HG03571 (cell line): ENCODE data around the gene LRRC61.
"Not testable (repeated sequence)": the region's sequence is repeated elsewhere in the genome, so short reads cannot be mapped to it uniquely, and the experiment has no call there.

Experiments used
- ATAC-seq: cut with Tn5 transposase; IDR thresholded peaks from one replicate; pipeline ENCODE4 v1.9.1; 2021; ENCODE audit not compliant: unreplicated experiment

LRRC61 gene, protein sequence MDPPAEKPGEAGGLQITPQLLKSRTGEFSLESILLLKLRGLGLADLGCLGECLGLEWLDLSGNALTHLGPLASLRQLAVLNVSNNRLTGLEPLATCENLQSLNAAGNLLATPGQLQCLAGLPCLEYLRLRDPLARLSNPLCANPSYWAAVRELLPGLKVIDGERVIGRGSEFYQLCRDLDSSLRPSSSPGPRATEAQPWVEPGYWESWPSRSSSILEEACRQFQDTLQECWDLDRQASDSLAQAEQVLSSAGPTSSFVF

GRCh38 chr7:150322833-150323681 is at the start of gene LRRC61, which contains the start of gene ACTR3C:
Gene LRRC61, plus strand, starts transcription at chr7:150323355. Its CDS starts 13,507 bp downstream, at chr7:150336862.
Gene ACTR3C, minus strand, starts transcription at chr7:150323545. Its CDS starts 28,249 bp downstream, at chr7:150295296.
- peak; percentile 46 for ATAC-seq

DNA sequence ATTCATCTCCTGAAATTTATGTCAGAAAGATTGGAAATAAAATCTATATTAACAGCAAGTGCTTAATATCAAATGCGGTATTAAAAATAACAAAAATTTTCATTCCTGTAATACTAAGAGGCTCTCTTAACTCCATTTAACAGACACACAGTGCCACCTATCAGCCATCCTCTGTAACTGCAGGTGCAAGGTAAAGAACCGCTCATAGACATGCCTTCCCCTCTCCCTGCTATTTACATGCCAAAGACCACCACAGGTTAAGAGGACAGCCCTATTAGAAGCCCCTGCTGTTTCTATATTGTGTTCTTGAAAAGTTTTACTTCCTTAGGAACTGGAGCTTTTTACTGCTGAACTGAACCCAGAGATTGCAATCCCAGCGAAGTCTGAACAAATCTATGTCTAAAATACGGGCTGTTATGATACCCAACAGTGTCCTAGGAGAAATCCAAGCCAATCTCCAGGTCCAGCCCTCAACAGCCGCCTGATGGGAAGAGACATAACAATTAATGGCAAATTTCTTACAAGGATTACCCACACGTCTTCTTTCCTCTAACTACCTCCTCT is 46.9 kb upstream of the LRRC61 start:
- ATAC-seq, result not testable (repeated sequence)

DNA sequence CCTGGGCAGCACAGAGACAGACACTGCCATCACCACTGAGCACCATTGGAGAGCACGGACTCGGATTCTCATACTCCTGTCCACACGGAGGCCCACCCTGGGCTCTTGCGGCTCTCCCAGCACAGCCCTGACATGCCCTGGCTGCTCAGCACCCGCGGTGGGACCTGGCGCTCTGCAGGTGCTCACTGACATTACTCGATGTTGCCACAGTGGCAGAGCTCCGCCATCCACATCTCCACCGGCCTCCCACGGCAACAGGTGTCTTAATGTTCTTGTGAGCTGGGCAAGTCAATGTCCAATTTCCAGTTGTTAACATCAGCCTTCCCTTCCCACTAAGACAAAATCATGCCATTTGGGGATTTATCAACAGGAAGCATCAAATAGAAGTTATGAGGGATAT is 44.8 kb upstream of the LRRC61 start:
- not testable (repeated sequence) for ATAC-seq

DNA sequence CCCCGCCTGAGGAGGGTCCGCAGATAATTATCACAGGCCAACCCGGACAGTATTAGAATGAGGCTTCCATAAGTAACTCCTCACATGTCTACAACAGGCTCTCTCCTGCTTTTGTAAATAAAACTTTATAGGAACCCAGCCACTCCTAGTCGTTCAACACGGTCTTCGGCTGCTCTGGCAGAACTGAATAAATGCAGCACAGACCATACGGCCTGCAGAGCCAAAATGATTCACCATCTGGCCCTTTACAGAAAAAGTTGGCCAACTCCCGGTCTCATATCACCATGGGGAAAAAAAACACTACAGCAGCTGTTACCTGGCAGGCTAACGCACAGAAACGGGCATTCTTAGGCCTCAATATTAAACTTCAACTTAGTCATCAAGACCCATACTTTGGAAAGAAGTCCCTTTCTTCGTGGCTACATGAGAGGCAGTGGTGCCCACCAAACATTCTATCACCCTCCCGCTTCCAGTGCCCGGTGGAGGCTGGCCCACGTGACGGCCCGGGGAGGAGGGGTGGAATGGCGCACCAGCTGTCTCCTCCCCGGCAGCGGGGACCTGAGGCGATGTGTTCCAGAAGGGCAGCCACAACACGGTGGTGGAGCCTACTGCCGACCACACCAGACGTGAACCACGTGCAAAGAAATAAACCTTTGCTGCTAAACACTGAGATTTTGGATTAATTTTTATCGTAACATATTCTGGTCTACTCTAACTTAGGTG is 41.3 kb upstream of the LRRC61 start:
- not testable (repeated sequence) for ATAC-seq

- not testable (repeated sequence) for ATAC-seq
These were observed 40.0 kb upstream of the LRRC61 start for GRCh38 chr7:150283111-150283510.

GRCh38 chr7:150283608-150284007 is 39.5 kb upstream of the LRRC61 start:
- ATAC-seq, result not testable (repeated sequence)

GRCh38 chr7:150285849-150286754 is 37.1 kb upstream of the LRRC61 start:
- ATAC-seq, result peak; percentile 59

DNA sequence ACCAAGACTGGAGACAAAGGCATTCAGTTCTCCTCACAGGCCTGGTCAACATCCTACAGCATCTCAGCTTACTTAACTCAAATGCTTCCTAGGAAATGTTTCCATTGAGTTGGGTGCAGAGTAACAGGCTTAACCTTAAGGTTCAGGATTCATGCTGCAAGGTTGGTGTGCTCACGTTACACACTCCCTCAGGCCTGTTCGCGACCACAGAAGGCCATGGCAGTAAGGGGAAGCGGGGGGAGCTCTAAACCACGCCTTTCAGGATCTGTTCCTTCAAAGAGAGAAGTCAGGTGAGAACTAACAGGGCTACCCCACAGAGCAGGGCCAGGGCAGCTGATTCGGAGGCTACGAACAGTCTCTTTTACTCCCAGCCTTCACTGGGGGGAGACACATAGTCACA is 35.3 kb upstream of the LRRC61 start:
- not testable (repeated sequence) for ATAC-seq

DNA sequence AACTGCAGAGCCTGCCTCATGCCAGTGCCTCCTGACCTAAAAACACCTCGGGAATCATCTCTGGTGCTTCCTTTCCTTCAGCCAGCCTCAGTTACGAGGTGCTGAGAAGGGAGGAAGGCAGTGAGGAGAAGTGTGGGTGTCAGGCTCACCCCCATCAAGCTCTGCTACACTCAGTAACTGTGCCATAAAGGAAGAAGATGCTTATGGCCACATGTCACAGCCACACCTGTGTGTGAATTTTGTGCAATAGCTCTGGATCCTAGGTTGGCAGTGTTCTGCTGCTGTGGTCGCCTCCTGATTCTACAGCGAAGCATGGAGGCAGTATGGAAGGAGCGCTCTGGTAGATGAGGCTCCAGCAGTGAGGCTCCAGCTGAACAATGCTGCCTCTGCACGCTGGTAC is 34.3 kb upstream of the LRRC61 start:
- not testable (repeated sequence) for ATAC-seq

DNA sequence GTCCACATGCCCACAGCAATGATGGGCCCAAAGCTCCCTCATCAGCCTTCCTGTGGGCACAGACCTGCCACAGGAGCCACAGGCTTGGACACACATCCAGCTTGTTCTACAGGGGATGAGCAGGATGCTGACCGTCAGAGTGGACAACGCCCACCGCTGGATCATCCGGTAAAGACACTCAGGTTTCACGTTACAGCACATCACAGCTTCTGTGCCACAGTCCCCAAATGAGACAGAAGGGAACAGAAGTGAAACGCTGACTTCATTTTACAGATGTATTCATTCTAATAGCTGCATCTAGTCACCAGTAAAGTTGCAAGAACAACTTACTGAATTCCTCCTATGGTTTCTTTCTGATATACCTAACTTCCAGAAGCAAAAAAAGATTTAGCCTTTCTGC is 32.8 kb upstream of the LRRC61 start:
- ATAC-seq, result not testable (repeated sequence)

DNA sequence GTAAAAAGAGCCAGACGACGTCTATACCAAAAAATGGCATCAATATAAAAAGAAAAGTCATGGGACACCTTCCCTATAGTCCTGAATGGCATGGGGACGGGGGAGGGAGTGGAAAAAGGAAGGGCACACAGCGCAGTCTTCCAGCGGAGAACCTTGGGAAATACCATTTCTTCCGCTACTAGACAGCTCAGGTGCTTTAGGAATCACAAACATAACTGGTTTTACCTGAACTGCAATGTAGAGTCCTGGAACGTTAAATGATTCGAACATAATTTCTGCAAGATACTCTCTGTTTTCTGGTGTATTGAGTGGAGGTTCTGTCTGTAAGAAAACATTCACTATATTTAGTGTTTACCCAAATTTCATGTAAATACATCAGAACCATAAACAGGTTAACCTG is 28.1 kb upstream of the LRRC61 start:
- not testable (repeated sequence) for ATAC-seq

GRCh38 chr7:150295614-150296013 is 27.5 kb upstream of the LRRC61 start:
- not testable (repeated sequence) for ATAC-seq

DNA sequence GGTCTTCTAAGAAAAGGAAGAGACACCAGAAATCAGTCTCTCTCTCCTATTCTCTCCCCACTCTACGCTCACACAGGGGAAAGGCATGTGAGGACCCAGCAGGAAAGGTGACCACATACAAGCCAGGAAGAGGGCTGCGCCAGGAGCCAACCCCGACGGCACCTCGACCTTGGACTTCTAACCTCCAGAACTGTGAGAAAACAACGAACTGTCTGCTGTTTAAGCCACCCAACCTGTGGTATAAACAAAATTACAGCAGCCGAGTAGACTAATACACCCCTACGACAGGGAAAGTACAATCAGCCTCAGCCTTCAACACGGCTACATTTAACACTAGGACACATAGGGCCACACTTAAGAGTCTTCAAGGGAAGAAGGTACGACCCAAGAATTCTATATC is 26.4 kb upstream of the LRRC61 start:
- ATAC-seq, result not testable (repeated sequence)

DNA sequence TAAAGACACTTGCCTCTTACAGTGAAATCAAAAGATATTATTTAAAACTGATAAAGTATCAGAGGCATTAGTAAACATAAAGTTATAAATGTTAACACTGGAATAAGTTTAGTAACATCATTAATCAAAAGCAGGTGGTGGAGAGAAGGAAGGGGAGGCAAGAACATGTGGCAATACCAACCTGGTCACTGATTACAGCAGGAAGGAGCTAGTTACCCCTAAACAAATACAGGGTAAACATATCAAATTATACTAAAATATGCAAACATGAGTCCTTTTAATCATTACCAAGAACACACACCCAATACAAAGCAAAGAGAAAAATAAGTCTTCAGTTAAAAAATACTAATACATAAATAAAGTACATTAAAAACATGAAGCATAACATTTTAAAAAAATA is 25.2 kb upstream of the LRRC61 start:
- not testable (repeated sequence) for ATAC-seq

DNA sequence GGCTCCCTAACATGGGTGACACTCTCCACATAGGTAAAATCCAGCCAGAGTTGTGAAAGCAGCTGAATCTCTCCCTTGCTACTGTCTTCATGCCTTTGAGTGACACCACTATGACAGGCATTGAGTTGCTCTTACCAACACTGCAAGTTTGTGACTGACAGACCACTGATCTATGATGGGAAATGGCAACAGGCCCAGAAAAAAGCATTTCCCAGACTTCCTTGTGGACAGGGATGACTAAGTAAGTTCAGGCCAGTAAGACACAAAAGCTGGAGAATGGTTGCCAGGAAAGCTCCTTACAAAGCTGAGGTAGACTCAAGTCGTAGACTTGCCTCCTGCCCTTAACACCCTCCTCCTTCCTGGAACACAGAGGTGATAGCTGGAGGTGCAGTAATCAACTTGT is 20.2 kb upstream of the LRRC61 start:
- not testable (repeated sequence) for ATAC-seq

- ATAC-seq, result not testable (repeated sequence)
These were observed 18.5 kb upstream of the LRRC61 start for GRCh38 chr7:150304499-150305258.

DNA sequence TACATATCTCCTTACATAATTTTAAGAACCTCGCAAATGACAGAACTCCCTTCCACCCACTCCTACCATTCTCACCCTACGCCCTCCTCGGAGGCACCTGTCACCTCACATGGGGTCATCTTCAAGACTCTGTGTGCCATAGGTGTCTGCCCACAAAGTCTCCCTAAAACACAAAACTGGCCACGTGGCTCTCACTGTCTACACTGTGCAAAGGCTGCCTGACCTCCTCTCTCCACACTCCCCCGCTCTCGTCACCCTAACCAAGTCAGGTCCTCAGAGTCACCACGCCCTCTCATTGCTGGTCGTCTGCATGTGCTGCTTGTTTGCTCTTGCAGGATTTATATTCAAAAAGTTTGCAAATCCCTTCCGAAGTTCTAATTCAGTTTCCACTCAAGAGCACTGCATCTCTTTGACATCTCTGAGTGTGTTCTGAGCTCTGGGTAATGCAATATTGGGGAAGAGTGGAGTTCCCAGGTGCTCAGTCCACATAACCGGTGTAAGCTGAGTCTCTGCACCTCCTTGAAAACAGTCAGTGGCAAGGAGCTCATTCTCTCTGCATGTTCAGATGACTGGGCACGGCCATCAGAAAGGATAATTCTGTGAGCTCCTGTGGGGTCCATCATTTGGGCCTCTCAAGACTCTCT is 17.8 kb upstream of the LRRC61 start:
- not testable (repeated sequence) for ATAC-seq

DNA sequence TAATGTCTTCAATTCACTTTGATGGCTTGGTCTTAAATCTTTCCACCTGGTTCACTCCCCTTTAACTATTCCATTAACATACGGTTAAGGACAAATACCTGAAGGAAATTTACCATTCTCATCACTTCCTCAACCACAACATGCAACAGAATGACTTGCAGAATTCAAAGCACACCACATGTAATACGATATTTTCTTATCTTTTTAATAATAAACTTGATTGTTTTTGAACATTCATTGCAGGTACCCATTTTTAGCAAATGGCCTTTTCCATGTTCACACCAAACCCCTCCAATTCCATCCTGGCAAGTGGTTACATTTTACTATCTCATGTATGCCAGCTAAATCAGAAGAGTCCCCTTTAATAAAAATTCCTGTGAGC is 17.3 kb upstream of the LRRC61 start:
- not testable (repeated sequence) for ATAC-seq

DNA sequence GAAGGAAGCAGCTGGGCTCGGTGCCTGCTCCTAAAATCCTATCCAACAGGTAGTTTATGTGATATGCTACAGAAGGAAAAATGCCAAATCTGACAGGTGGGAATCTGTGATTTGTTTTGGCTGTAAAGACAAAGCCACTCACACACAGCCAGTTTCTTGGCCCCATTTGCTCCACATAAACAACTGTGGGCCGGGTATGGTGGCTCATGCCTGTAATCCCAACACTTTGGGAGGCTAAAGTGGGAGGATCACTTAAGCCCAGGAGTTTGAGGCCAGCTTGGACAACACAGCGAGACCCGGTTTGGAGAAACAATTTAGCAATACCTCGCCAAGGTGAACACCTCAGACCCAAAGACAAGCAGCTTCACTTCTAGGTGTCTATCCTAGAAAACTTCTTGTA is 16.8 kb upstream of the LRRC61 start:
- ATAC-seq, result not testable (repeated sequence)
